Measurements from ENCODE around the gene PEPD.

Gene PEPD

DNA sequence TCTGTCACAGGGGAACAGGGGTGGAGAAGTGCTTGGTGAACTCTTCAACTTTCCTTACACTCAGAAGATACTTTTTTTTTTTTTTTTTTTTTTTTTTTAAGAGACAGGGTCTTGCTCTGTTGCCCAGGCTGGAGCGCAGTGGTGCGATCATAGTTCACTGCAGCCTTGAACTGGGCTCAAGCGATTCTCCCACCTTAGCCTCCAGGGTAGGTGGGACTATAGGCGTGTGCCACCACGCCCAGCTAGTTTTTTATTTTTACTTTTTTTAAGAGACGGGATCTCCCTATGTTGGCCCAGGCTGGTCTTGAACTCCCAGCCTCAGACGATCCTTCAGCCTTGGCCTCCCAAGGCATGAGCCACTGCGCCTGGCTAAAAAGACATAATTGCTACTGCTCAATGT lies 136.6 kb downstream of the PEPD start:
- DNase-seq (ENCODE audit: low read depth in 2 of 2): no peak

DNA sequence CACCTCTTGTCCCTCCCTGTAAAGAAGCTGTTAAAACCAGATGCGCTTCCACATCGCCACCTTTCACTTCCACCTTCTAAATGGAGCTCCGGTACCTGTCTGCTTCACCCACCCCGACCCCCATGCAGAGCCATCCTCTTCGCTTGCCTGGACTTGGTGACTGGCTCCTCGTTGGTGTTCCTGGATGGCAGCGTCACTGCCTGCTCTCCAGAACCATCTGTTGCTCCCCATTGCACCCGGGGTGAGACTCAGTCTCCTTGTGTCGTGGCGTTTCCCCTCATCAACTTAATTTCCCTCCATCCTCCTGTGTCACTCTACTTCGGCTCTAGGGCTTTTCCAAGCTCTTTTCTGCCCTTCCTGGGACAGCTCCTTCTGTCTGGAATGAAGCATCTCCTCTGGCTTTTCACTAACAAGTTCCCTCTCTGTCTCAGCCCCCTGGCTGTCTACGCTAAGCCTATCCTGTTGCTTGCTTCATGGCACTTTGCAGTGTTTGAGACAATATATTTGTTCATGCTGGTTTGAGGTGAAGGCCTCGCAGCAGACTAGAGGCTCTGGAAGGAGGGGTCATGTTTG lies 137.8 kb downstream of the PEPD start:
- no peak for DNase-seq (ENCODE audit: low read depth in 2 of 2)

DNA sequence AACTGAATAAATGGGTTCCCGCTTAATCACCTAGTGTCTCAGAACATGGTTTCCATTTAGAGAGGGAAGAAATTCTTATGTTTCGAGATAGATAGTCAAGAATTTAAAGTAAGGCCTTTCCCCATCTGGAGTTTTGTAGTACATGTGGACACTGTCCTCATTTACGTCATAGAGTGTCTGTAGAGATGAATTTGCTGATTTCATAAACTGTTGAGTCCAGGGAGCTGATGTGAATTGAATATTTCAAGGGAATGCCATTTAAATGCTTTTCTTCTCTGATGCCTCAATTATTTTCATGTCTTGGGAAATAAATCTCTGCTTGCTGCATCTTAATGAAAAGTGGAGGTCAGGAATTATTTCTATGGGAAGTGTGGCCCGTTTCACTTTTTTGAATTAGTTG lies 138.6 kb downstream of the PEPD start:
- no peak for DNase-seq (ENCODE audit: low read depth in 2 of 2)

DNA sequence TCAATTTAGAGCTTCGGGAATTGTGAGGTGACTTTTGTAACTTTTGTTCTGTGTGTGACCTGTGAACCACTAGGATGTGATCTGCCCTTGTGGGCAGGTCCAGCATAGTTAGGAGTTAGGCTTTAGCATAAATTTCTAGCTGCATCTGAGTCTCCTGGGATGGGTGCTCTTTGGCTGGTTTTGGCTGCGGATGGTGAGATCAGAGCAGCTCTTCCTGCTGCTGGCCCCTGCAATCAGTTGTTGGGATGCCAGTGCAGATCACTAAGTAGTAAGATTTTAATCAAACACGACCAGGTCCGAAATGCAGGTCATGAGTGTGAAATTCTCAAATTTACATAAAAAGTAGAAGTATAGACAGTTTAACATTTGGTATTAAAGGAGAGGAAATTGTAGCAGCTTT lies 139.6 kb downstream of the PEPD start:
- DNase-seq (ENCODE audit: low read depth in 2 of 2): no peak

DNA sequence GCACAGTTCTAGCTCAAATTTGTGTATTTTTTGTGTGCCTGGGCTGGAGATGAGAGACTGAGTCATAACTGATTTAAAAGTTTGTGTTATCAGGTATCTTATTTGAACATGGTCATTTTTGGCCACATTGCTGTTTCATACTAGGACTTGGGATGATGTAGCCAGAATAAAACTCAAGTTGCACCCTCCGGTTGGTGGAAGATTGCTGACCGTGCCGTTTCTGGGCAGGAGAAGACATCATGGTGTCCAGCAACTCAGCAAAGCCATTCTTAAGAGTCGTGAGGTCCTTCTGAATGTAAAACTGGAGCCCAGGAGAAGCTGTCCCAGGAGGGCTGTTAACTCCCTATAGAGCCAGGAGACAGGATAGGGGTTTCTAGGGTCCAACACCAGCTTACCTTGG lies 140.5 kb downstream of the PEPD start:
- no peak for DNase-seq (ENCODE audit: low read depth in 2 of 2)

DNA sequence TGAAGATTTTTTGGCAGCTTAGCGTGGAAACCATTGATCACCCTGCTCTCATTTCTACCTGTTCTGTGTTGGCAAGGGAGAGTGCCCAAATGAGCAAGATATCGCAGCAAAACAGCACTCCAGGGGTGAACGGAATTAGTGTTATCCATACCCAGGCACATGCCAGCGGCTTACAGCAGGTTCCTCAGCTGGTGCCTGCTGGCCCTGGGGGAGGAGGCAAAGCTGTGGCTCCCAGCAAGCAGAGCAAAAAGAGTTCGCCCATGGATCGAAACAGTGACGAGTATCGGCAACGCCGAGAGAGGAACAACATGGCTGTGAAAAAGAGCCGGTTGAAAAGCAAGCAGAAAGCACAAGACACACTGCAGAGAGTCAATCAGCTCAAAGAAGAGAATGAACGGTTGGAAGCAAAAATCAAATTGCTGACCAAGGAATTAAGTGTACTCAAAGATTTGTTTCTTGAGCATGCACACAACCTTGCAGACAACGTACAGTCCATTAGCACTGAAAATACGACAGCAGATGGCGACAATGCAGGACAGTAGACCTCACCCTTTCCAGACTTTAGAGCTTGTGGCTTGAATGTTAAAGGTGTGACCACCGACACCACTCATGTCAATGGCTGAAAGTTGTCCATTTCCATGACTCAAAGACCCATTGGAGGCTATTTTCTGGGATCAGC lies 142.3 kb downstream of the PEPD start:
- no peak for DNase-seq (ENCODE audit: low read depth in 2 of 2)

DNA sequence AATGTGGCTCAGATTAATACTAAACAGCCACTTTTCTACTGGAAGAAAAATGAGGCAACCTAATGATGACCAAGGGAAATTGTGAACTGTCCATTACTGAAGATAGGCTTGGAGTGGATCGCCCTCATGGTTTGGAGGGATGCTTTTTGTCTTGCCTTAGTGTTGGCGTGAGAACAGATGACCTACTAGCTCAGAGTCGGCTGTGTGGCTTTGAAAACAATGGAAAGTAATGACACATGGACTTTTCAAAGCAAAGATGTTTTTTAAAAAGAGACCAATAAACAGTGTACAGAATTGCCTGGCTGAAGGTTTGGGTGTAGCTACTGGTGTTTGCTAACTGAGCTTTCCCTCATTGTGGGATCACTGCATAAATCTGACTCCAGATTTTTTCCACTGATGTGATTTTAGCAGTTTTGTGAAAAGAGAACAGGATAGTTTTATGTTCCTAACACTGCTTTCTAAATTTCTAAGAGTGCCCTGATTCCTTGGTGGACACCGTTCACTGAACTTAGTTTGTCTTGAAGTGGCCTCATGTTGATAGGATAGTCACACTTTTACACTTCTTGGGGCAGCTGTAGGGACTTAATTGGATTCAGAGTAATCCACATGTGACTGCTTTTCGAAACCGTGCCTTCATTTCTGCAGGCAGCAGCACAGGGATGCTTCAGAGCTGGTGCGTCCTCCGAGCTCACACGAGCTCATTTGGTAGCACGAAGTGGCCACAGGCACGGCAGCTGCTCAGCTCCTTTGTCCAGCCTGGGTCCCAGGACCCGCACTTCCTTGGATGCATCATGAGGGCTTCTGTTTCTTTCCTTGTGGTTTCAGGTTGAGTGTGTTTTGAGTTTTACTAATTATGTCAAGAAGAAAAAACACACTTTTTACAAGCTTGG lies 143.8 kb downstream of the PEPD start:
- DNase-seq (ENCODE audit: low read depth in 2 of 2): no peak

DNA sequence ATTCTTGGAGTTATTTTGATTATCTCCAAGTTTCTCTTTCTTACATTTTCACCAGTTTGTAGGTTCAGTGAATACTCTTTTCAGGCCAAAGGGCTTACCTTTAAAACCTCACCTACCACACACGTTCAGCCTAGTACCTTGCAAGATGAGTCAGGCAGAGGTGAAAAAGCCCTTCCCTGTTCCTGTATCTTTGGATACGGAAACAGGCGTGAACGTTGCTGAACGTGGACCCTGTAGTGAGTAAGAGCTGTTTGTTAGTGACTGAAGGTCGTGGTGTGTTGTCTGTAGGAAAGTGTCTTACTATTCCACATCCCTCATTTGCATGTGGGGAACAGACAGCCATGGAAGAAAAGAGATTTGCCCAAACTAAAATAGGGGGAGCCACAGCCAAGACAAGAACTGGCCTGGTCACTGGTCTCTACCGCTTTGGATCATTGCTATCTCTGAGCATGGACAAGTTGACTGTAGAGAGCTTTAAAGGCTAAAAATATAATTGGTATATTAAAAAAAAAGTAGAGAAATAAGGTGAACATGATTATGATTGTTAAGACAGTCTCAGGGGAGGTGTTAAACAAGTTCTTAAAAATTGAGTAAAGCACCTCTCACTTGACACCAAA lies 144.5 kb downstream of the PEPD start:
- DNase-seq (ENCODE audit: low read depth in 2 of 2): no peak

DNA sequence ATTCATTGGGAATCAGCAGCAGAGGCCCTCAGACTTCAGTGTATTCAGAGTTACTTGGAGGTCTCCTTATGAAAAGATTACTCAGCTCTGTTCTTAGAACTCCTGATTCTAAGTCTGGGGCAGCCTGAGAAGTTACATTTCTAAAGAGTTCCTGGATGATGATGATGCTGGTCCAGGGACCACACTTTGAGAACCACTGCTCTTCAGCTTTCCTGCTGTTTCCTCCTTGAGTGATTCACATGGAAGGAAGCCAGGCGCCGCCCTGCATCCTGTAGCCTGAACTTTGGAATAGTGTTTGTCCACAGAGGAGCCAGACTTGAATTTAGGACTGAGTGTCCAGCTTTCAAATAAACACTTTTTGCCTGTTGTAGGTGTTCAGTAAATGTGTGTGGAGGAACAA lies 145.2 kb downstream of the PEPD start:
- DNase-seq (ENCODE audit: low read depth in 2 of 2): peak; percentile 50 to 55

DNA sequence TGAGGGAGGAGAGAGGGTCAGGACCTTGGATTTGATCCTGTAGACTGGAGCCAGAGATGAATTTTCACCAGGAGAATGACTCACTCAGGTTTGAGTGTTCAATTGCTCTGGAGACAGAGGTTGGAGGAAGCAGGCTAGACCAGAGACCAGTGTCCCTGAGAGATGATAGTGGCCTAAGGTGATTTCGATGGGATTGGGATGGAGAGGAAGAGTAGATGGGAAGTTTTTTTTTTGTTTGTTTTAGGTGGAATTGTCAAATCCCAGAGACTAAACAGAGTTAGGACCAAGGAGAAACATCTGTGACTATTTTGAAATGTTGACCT lies 145.8 kb downstream of the PEPD start:
- no peak for DNase-seq (ENCODE audit: low read depth in 2 of 2)

DNA sequence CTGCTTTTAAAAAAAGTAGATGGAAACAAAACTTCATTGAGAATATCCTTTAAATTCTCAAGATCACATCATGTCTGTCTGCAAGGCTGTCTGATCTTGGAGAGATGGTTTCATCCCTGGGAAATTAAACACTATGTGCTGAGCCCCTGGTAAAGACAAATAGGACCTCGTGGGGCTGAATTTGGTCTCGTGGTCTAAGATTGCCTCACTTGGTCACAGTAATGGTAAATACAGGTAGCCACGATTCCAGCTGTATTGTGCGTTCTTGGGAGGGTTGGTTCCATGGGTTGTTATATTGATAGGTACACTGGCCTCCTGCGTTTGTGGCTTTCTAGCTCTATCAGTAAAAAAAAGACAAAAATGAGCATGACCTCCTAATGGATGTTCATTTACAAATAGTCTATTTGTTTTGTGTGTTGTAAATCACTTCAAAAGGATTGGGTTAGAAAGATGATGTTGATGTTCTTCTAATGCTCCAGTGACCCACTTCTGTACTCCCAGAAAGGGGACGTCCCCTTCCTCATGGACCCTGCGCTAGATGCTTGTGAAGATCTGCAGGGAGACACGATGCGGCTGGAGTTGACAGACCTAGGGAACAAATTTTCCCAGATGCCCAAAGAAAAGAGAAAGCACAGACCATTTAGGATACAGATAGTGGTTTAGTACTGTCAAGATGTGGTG lies 146.3 kb downstream of the PEPD start:
- no peak for DNase-seq (ENCODE audit: low read depth in 2 of 2)

DNA sequence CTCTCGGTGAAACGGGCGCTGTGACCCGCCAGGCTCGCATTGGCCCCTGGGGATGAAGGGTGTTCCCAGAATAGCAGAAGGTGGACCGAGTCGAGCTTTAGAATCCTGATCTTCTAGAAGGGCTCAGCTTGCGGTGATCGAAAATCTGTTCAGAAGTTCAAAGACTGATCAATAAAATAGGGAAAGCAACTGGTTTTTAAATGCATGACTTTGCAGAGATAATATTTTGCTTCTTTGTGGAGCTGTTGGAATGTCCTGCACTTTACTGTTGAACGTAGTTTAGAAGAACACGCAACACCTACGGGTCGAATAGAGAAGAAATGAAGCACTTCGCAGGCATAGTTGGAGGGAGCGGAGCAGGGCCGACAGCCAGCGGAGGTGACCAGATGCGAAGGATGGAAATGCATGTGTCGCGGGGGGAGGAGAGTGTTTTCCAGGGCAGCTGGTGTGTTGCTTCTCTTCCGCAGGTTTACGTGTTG lies 147.3 kb downstream of the PEPD start:
- DNase-seq (ENCODE audit: low read depth in 2 of 2): no peak

DNA sequence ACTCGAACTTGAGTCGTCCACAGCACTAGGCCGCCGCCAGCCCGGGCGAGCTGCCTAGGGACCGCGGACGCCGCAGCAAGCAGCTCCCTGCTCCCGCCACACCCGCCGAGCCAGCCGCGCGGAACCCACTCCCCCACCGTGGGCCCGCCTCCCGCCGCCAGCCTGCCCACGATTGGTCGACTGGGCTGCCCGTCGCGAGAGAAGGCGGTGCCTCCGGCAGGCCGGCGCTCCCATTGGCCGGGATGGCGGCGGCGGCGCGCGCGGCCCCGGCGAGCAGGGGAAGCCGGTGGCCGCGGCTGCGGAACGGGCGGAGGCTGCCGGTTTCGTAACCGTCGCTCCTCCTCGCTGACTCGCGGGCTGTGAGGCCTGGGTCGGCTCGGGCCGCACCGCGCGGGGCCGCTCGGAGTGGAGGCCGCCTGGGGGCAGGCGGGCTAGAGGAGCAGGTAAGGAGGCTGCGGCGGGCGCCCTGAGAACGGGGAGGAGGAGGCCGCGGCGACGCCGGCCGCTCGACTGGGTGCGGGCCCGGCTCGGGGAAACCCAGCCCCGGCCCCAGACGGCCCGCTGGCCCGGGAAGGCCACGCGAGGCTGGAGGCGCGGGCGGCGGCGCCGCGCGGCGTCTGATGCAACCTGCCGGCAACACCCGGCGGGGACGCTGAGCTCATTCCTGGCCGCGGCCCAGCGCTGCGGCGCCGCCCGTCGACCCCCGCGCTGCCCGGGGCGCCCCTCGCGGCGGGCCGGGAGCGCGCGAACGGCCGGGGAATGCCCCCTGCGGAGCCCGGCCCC lies 147.9 kb downstream of the PEPD start, which contains the start of gene CEBPG:
Gene CEBPG, plus strand, starts transcription at position 257 of the 783 bp plus-strand sequence. CDS start 5,531 bp downstream, outside the sequence.
- peak; percentile 85 to 86 for DNase-seq (ENCODE audit: low read depth in 2 of 2)

DNA sequence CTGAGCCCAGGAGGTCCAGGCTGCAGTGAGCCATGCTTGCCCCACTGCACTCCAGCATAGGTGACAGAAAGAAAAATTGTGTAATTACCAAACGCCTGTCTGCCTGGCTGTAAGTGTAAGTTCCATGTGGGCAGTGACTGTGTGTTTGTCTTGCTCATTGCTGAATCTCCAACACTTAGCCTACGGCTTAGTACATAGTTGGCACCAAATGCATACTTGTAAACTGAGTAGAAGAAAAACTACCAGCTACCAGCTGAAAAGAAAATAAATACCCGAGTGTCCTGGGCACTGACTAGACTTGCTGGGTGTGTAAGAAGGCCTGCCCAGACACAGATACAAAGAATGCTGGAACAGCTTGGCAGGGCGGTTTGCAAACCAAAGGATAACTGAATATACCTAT lies 150.8 kb downstream of the PEPD start:
- no peak for DNase-seq (ENCODE audit: low read depth in 2 of 2)

DNA sequence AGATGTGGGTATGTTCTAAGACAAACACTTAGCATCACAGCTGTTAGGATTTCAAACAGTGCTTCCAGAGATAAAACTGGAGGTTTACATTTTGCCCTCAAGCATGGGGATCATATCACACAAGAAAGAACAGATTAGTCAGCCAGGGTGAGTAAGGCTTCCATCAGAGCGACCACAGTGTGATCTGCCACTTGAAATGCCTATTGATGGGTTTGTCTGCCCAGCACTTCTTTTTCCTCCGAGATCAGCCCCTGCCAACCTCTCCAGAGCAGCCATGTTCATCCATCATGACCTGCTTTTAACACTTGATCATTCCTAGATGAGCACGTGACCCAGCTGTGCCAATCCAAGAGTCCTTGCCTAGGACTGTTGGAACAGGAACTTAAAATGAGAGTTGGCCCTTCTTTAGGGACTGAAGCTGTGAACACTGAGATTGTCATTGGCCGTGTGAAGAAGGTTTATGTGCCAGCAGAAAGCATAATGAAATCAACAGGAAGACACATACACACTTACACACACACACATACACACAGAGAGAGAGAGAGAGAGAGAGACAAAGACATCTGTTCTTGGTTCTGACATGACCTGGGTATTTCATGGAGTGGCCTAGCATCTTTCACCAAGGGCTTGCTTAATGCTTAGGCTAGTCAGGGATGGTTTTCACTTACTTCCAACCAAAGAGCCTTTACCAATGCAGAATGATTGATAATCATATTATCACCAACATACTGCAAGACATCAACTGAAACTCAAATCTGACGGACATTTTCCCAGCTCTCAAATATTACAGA lies 153.3 kb downstream of the PEPD start:
- DNase-seq (ENCODE audit: low read depth in 2 of 2): no peak

DNA sequence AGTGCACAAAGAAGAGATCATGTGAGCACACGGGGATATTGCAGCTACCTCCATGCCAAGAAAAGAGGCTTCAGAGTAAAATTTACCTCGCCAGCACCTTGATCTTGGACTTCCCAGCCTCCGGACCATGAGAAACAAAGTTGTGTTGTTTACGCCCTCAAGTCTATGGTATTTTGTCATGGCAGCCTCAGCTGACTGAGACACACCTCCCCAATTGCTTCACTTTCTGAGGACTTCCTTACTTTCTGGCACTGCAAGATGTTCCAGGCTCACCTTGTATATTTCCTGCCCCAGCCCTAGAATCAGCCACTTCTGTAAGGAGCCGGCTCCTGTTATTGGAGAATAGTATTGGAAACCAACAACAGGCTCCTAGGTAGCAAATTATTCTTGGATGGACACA lies 154.7 kb downstream of the PEPD start:
- no peak for DNase-seq (ENCODE audit: low read depth in 2 of 2)

DNA sequence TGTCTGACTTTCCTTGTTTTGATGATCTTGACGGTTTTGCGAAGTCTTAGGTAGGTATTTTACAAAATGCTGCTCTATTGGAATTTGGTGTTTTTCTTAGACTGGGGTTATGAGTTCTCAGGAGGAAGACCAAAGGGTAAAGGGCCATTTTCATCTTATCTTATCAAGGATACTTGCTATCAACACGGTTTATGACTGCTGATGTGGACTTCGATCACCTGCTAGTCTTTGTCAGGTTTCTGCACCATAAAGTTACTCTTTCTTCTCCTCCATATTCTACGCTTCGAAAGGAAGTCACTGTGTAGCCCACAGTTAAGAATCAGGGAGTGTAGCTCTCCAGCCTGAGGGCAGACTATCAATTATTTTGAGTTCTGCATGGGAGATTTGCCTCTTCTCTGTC lies 155.5 kb downstream of the PEPD start:
- DNase-seq (ENCODE audit: low read depth in 2 of 2): no peak

DNA sequence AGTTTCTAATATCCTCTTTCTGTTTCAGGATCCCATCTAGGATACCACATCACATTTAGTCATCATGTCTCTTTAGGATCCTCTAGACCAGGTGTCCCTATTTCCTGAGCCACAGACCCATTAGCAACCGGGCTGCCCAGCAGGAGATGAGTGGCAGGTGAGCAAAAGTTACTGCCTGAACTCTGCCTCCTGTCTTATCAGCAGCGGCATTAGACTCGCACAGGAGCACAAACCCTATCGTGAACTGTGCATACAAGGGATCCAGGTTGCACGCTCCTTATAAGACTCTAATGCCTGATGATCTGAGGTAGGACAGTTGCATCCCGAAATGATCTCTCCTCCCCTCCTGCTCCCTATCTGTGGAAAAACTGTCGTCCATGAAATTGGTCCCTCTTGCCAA lies 155.9 kb downstream of the PEPD start:
- no peak for DNase-seq (ENCODE audit: low read depth in 2 of 2)

DNA sequence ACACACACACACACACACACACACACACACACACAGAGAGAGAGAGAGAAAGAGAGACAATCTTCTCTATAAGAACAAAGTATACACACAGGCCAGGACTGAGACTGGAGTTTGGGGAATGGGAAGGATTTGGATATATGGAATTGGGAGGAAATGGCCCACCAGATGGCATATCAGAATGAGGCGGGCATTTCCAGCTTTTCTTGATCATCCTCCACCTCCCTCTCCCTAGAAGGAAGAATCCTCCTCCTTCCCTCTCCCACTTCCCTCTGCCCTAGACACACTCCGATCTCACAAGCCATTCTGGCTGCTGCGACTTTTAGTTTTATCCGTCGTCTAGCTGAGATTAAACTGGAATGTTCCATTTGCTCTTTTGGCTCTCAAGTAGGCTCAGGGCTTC lies 158.1 kb downstream of the PEPD start:
- no peak for DNase-seq (ENCODE audit: low read depth in 2 of 2)

DNA sequence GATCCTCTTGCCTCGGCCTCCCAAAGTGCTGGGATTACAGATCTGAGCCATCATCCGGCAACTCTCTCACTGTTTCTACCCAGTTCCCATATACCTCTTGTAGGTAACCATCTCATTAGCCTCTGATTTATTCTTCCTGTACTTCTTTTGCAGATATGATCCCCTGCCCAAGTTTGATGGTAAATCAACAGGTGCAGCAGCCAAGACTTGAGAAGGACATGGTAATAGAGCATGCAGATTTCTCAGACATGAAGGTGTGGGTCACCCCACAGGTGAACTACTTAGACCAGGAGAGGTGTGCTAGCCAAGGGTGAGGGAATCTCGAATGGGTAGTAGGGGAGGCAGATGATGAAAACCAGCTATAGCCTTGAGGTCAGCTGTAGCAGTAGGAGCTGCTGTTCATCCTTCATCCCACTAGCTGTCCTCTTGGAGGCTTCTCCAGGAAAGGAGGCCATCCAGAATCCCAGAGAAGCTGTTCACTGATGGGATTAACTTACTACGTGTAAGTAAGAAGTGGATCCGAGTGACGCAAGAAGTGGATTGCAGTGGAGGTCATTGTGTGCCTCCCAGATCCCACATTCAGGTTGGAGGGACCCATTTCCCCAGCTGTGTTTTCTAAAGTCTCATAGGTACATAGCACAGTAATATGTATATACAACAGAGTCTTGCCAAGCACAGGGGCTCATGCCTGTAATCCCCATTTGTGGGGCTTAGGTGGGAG lies 158.9 kb downstream of the PEPD start:
- no peak for DNase-seq (ENCODE audit: low read depth in 2 of 2)
